ENCODE data around the gene TAMALIN.

GRCh38 chr12:52013626-52014310, 7.0 kb downstream of the TAMALIN start:
- TF ChIP-seq EZH2 (IDR thresholded peaks at IDR 0.05; ENCODE audit: low read length, unreplicated experiment) (no peak), CTCF (conservative IDR thresholded peaks at IDR 0.05; ENCODE audit: low read depth, low read length) (no peak)
